GM23338 (cell line): ENCODE data around the gene B3GALNT1. TPM values are rescaled to one million over a fixed set of nuclear protein-coding genes. Genes with fewer than 3 reads are reported as not detected.
A peak's percentile ranks its signal among the peaks of the same experiment; 100 is the strongest.

Experiments
- ATAC-seq: fragments of 200-7000 bp; cut with Tn5 transposase; 3 replicates; pipeline ENCODE4 v1.9.1; 2020
- DNase-seq: peaks from one replicate; pipeline ENCODE4 v3.0.0-alpha.2; 2015; ENCODE audit warnings: low spot score
- H2AFZ ChIP-seq: fragments of 200-600 bp; sonication (generic); 2 replicates; pipeline ENCODE4 v1.8.0; 2016; ENCODE audit warnings: antibody characterized with exemption, mild to moderate bottlenecking, moderate library complexity
- H3F3A ChIP-seq: fragments of 200-600 bp; sonication (generic); replicated peaks from 2 replicates; pipeline ENCODE4 v1.8.0; 2017; ENCODE audit warnings: antibody characterized with exemption, mixed run types, low read depth
- H3K27ac ChIP-seq: fragments of 200-600 bp; sonication (generic); 2 replicates; pipeline ENCODE4 v1.6.1; 2016; ENCODE audit warnings: low read depth
- H3K27me3 ChIP-seq: fragments of 200-600 bp; sonication (generic); 2 replicates; pipeline ENCODE4 v1.8.0; 2016; ENCODE audit warnings: mild to moderate bottlenecking, mixed run types, moderate library complexity; ENCODE audit not compliant: insufficient read depth
- H3K36me3 ChIP-seq: fragments of 200-600 bp; sonication (generic); 2 replicates; pipeline ENCODE4 v1.8.0; 2016; ENCODE audit warnings: mild to moderate bottlenecking; ENCODE audit not compliant: insufficient read depth
- H3K4me1 ChIP-seq: fragments of 200-600 bp; sonication (generic); 2 replicates; pipeline ENCODE4 v1.8.0; 2016; ENCODE audit warnings: mild to moderate bottlenecking, moderate library complexity; ENCODE audit not compliant: insufficient read depth
- H3K4me2 ChIP-seq: fragments of 200-600 bp; sonication (generic); 2 replicates; pipeline ENCODE4 v1.7.1; 2017; ENCODE audit warnings: mixed run types
- H3K4me3 ChIP-seq: fragments of 200-600 bp; sonication (generic); 2 replicates; pipeline ENCODE4 v1.6.1; 2016; ENCODE audit warnings: mixed run types
- H3K79me2 ChIP-seq: fragments of 200-600 bp; sonication (generic); replicated peaks from 2 replicates; pipeline ENCODE4 v1.8.0; 2017; ENCODE audit warnings: mild to moderate bottlenecking; ENCODE audit not compliant: insufficient read depth
- H3K9me2 ChIP-seq: fragments of 200-600 bp; sonication (generic); 2 replicates; pipeline ENCODE4 v1.8.0; 2017; ENCODE audit not compliant: insufficient read depth
- H4K20me1 ChIP-seq: fragments of 200-600 bp; sonication (generic); replicated peaks from 2 replicates; pipeline ENCODE4 v1.8.0; 2017; ENCODE audit warnings: mild to moderate bottlenecking; ENCODE audit not compliant: insufficient read depth
- H3K27ac Mint-ChIP-seq: 2 replicates; pipeline ENCODE4 v1.8.0; 2020; ENCODE audit warnings: inconsistent platforms, mild to moderate bottlenecking, moderate library complexity, mixed read lengths
- H3K27me3 Mint-ChIP-seq: 3 replicates; pipeline ENCODE4 v1.8.0; 2022; ENCODE audit warnings: low read depth, mild to moderate bottlenecking, moderate library complexity, mixed read lengths, inconsistent platforms; ENCODE audit not compliant: insufficient read depth, poor library complexity
- H3K36me3 Mint-ChIP-seq: 3 replicates; pipeline ENCODE4 v1.8.0; 2021; ENCODE audit warnings: low read depth, mild to moderate bottlenecking, inconsistent platforms, moderate library complexity, mixed read lengths
- H3K4me1 Mint-ChIP-seq: 3 replicates; pipeline ENCODE4 v1.8.0; 2020; ENCODE audit warnings: mild to moderate bottlenecking, inconsistent platforms, mixed read lengths
- H3K4me3 Mint-ChIP-seq: 3 replicates; pipeline ENCODE4 v1.8.0; 2021; ENCODE audit warnings: moderate library complexity, mild to moderate bottlenecking, inconsistent platforms, mixed read lengths
- H3K9me3 Mint-ChIP-seq: 3 replicates; pipeline ENCODE4 v1.8.0; 2020; ENCODE audit warnings: moderate library complexity, mild to moderate bottlenecking, inconsistent platforms, mixed read lengths
- CREB1 ChIP-seq: fragments of 250-450 bp; sonication (Bioruptor Pico); IDR thresholded peaks from 2 replicates; pipeline ENCODE4 v1.5.0; 2020; ENCODE audit warnings: low read depth, mild to moderate bottlenecking, moderate library complexity
- EZH2 ChIP-seq: fragments of 200-600 bp; sonication (generic); IDR thresholded peaks from one replicate; pipeline ENCODE4 v1.8.0; 2017; ENCODE audit warnings: antibody characterized with exemption, mild to moderate bottlenecking, low read depth; ENCODE audit not compliant: unreplicated experiment
- NANOG ChIP-seq: IDR thresholded peaks from 2 replicates; pipeline ENCODE4 v1.6.1; 2016; ENCODE audit warnings: antibody characterized with exemption, borderline replicate concordance
- POLR2AphosphoS5 ChIP-seq: IDR thresholded peaks from 2 replicates; pipeline ENCODE4 v1.6.1; 2016; ENCODE audit warnings: antibody characterized with exemption, low read depth
- STAT1 ChIP-seq: IDR thresholded peaks from one replicate; pipeline ENCODE4 v1.6.1; 2016; ENCODE audit warnings: antibody characterized with exemption; ENCODE audit not compliant: unreplicated experiment
- ZNF331 ChIP-seq: fragments of 250-450 bp; sonication (Bioruptor Pico); IDR thresholded peaks from 2 replicates; pipeline ENCODE4 v1.5.0; 2020; ENCODE audit warnings: low read depth, mild to moderate bottlenecking, moderate library complexity
- polyA plus RNA-seq: library from polyadenylated mRNA; unstranded; fragments of >200 nt; fragmentation: Nextera tagmentation; extraction: Ambion mirVana; gene quantifications from 2 replicates; pipeline ENCODE4 v1.2.1, GENCODE V29; 2016
- total RNA-seq: library from RNA; depleted of rRNA; stranded (reverse); fragments of >200 nt; shearing (Covaris generic); gene quantifications from 2 replicates; pipeline ENCODE4 v1.2.3, GENCODE V29; 2014
- TF ChIP-seq, protein P1 (sequence below), 2 experiments: fragments of 200-600 bp in 1 of 2; sonication (generic) in 1 of 2; conservative IDR thresholded peaks; 2 replicates each; pipeline versions ENCODE4 v1.5.1 to v1.6.1; 2016 to 2017; ENCODE audit warnings: antibody characterized with exemption in 2 of 2, low read depth in 2 of 2, mild to moderate bottlenecking in 2 of 2, moderate library complexity in 1 of 2
- TF ChIP-seq, protein P2 (sequence below): IDR thresholded peaks from one replicate; pipeline ENCODE4 v1.6.1; 2018; ENCODE audit warnings: antibody characterized with exemption; ENCODE audit not compliant: unreplicated experiment
- TF ChIP-seq, protein P3 (sequence below): IDR thresholded peaks from 2 replicates; pipeline ENCODE4 v1.6.1; 2016; ENCODE audit warnings: antibody characterized with exemption

Gene B3GALNT1
- total and polyA plus RNA-seq, 2 experiments from 2014 or later, result 3.3 to 5.9 TPM

DNA sequence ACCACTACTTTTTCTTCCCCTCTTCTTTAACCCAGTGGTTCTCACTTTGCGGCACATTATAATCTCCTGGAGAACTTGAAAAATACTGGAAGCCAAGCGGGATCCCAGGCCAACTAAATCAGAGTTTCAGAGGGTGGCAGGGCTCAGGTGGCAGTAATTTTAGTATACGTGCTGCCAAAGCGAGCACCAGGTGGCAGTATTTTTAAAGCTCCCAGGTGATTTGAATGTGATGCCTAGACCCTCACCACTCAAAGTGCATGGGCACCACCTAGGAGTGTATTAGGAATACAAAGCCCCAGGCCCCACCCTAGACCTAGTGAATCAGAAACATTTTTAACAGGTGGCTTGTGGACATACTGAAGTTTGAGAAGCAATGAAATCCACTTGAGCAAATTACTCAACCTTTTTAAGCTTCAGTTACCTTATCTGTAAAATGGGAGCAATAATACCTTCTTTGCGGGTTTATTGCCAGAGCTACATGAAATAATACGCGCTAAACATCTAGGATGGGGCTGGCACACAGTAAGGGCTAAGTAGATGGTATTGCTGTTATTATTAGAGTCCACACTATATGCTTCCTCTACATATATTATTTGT is 8.3 kb downstream of the B3GALNT1 start:
- Histone ChIP-seq H3K4me1 (no peaks in the 10 kb centered on the region), H3K27me3 (no peaks in the 10 kb centered on the region), H3K4me2 (no peak overlapping the region), H3F3A (no peaks in the 10 kb centered on the region), H3K4me3 (no peak overlapping the region), H3K79me2 (no peaks in the 10 kb centered on the region), H4K20me1 (no peaks in the 10 kb centered on the region), H3K27ac (no peak overlapping the region), H3K36me3 (no peaks in the 10 kb centered on the region), H3K9me2 (no peaks in the 10 kb centered on the region), H2AFZ (no peak overlapping the region)
- Mint-ChIP-seq H3K4me3 (no peak overlapping the region), H3K27me3 (no peaks in the 10 kb centered on the region), H3K9me3 (no peaks in the 10 kb centered on the region), H3K4me1 (peaks cover 2% of the 10 kb centered on the region; the same call in 2 of the 3 replicates), H3K36me3 (no peaks in the 10 kb centered on the region), H3K27ac (no peak overlapping the region)
- TF ChIP-seq NANOG, result no peak
- TF ChIP-seq EZH2, result no peak
- no peak for TF ChIP-seq POLR2AphosphoS5
- TF ChIP-seq, protein P1, sequence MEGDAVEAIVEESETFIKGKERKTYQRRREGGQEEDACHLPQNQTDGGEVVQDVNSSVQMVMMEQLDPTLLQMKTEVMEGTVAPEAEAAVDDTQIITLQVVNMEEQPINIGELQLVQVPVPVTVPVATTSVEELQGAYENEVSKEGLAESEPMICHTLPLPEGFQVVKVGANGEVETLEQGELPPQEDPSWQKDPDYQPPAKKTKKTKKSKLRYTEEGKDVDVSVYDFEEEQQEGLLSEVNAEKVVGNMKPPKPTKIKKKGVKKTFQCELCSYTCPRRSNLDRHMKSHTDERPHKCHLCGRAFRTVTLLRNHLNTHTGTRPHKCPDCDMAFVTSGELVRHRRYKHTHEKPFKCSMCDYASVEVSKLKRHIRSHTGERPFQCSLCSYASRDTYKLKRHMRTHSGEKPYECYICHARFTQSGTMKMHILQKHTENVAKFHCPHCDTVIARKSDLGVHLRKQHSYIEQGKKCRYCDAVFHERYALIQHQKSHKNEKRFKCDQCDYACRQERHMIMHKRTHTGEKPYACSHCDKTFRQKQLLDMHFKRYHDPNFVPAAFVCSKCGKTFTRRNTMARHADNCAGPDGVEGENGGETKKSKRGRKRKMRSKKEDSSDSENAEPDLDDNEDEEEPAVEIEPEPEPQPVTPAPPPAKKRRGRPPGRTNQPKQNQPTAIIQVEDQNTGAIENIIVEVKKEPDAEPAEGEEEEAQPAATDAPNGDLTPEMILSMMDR (conservative IDR thresholded peaks at IDR 0.05; ENCODE audit: low read depth in 2 of 2), result peak; percentile 69 to 73
- DNase-seq (peak; percentile 76), ATAC-seq (peak; percentile 91)

DNA sequence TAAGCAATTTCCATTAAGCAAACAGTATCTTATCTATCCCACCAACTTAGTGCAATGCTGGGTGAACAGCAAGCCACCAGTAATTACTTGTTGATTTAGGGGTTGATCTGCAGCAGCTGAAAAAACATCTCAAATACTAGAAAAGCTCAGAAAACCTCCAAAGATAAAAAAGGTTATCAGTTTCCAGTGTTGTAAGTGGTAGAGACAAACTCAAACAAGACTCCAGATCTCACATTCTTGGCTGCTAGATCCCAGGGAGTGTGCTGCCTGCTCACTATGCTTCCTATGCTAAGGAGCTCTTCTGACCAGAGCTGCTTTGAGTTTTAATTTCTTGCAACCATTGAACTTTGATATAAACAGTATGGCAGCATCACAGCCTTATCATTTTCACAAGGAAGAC is 11.3 kb downstream of the B3GALNT1 start:
- no peak overlapping the region for H3K4me3 ChIP-seq
- H3K36me3 Mint-ChIP-seq, result no peaks in the 10 kb centered on the region
- no peak overlapping the region for H3K4me2 ChIP-seq
- H3K9me3 Mint-ChIP-seq, result no peaks in the 10 kb centered on the region
- ATAC-seq (no peak), DNase-seq (no peak)
- H3K27ac Mint-ChIP-seq, result no peak overlapping the region
- no peaks in the 10 kb centered on the region for H3K4me1 ChIP-seq
- no peak overlapping the region for H3K27ac ChIP-seq
- H3K27me3 ChIP-seq, result no peaks in the 10 kb centered on the region
- peaks cover 2% of the 10 kb centered on the region; the same call in 2 of the 3 replicates for H3K4me1 Mint-ChIP-seq
- H3K36me3 ChIP-seq, result no peaks in the 10 kb centered on the region
- H3K9me2 ChIP-seq, result no peaks in the 10 kb centered on the region
- H4K20me1 ChIP-seq, result no peaks in the 10 kb centered on the region
- no peaks in the 10 kb centered on the region for H3F3A ChIP-seq
- H2AFZ ChIP-seq, result no peak overlapping the region
- H3K79me2 ChIP-seq, result no peaks in the 10 kb centered on the region
- H3K4me3 Mint-ChIP-seq, result no peak overlapping the region
- no peaks in the 10 kb centered on the region for H3K27me3 Mint-ChIP-seq
- TF ChIP-seq CREB1 (CRISPR knock-in tag), result no peak
- TF ChIP-seq STAT1, result no peak
- TF ChIP-seq, protein P2, sequence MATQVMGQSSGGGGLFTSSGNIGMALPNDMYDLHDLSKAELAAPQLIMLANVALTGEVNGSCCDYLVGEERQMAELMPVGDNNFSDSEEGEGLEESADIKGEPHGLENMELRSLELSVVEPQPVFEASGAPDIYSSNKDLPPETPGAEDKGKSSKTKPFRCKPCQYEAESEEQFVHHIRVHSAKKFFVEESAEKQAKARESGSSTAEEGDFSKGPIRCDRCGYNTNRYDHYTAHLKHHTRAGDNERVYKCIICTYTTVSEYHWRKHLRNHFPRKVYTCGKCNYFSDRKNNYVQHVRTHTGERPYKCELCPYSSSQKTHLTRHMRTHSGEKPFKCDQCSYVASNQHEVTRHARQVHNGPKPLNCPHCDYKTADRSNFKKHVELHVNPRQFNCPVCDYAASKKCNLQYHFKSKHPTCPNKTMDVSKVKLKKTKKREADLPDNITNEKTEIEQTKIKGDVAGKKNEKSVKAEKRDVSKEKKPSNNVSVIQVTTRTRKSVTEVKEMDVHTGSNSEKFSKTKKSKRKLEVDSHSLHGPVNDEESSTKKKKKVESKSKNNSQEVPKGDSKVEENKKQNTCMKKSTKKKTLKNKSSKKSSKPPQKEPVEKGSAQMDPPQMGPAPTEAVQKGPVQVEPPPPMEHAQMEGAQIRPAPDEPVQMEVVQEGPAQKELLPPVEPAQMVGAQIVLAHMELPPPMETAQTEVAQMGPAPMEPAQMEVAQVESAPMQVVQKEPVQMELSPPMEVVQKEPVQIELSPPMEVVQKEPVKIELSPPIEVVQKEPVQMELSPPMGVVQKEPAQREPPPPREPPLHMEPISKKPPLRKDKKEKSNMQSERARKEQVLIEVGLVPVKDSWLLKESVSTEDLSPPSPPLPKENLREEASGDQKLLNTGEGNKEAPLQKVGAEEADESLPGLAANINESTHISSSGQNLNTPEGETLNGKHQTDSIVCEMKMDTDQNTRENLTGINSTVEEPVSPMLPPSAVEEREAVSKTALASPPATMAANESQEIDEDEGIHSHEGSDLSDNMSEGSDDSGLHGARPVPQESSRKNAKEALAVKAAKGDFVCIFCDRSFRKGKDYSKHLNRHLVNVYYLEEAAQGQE, result no peak
- TF ChIP-seq, protein P1 (conservative IDR thresholded peaks at IDR 0.05; ENCODE audit: low read depth in 2 of 2), result no peak
- no peak for TF ChIP-seq ZNF331 (CRISPR knock-in tag)
- TF ChIP-seq EZH2, result no peak
- TF ChIP-seq, protein P3, sequence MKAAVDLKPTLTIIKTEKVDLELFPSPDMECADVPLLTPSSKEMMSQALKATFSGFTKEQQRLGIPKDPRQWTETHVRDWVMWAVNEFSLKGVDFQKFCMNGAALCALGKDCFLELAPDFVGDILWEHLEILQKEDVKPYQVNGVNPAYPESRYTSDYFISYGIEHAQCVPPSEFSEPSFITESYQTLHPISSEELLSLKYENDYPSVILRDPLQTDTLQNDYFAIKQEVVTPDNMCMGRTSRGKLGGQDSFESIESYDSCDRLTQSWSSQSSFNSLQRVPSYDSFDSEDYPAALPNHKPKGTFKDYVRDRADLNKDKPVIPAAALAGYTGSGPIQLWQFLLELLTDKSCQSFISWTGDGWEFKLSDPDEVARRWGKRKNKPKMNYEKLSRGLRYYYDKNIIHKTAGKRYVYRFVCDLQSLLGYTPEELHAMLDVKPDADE, result no peak
